ENCODE measurements around the gene CIB4. TPM values are rescaled to one million over a fixed set of nuclear protein-coding genes. Genes with fewer than 3 reads are reported as not detected.

The CIB4 gene
- total and polyA plus RNA-seq, 2 of the 13 experiments (the other 11 are each of a cell fraction or from before 2014, with no cell fraction given) = not detected

DNA sequence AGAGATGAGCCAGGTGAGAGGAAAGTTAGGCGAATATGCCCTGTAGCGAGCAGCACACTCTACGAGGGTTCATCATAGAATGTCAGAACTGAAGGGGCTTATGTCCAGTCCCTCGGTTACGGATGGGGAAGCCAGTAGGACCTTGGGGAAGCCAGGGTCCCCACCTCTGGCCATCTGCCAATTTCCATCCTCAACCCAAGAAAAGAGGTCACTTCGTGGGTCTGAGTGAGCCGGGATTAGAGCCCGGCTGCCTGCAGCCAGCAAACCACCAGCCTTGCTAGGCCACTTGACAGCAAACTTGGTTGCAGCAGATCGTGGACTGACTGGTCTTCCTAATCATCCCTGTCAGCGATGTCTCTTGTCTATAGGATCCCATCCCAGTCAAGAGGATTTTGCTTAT is 11.4 kb downstream of the CIB4 start:
- ATAC-seq = no peak
- intact Hi-C loops (cut with micrococcal nuclease; ENCODE audit: unreplicated experiment) = loop anchor here (10.0 kb wide), 1 partner anchor 95 kb away; no protein-coding TSS in a partner anchor
- H3K9me3 ChIP-seq (ENCODE audit: low read length) = no peaks in the 10 kb centered on the region
- no peak for TF ChIP-seq ZNF746 (CRISPR knock-in tag; IDR thresholded peaks at IDR 0.05)
- TF ChIP-seq ZNF44 (CRISPR knock-in tag; IDR thresholded peaks at IDR 0.05) = no peak
- no peak for TF ChIP-seq POGZ (CRISPR knock-in tag; IDR thresholded peaks at IDR 0.05)
- TF ChIP-seq CAMTA2 (CRISPR knock-in tag; IDR thresholded peaks at IDR 0.05; ENCODE audit: borderline replicate concordance) = no peak
- TF ChIP-seq NRL (CRISPR knock-in tag; IDR thresholded peaks at IDR 0.05; ENCODE audit: borderline replicate concordance) = no peak
- no peak for TF ChIP-seq ZNF615 (CRISPR knock-in tag; IDR thresholded peaks at IDR 0.05; ENCODE audit: borderline replicate concordance)
- no peak for TF ChIP-seq CEBPG (CRISPR knock-in tag; IDR thresholded peaks at IDR 0.05)
- TF ChIP-seq MZF1 (CRISPR knock-in tag; IDR thresholded peaks at IDR 0.05; ENCODE audit: borderline replicate concordance) = no peak
- TF ChIP-seq, protein P1, sequence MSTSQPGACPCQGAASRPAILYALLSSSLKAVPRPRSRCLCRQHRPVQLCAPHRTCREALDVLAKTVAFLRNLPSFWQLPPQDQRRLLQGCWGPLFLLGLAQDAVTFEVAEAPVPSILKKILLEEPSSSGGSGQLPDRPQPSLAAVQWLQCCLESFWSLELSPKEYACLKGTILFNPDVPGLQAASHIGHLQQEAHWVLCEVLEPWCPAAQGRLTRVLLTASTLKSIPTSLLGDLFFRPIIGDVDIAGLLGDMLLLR (CRISPR knock-in tag; IDR thresholded peaks at IDR 0.05) = no peak
- TF ChIP-seq ZNF550 (CRISPR knock-in tag; IDR thresholded peaks at IDR 0.05; ENCODE audit: borderline replicate concordance) = no peak
- TF ChIP-seq, protein P2, sequence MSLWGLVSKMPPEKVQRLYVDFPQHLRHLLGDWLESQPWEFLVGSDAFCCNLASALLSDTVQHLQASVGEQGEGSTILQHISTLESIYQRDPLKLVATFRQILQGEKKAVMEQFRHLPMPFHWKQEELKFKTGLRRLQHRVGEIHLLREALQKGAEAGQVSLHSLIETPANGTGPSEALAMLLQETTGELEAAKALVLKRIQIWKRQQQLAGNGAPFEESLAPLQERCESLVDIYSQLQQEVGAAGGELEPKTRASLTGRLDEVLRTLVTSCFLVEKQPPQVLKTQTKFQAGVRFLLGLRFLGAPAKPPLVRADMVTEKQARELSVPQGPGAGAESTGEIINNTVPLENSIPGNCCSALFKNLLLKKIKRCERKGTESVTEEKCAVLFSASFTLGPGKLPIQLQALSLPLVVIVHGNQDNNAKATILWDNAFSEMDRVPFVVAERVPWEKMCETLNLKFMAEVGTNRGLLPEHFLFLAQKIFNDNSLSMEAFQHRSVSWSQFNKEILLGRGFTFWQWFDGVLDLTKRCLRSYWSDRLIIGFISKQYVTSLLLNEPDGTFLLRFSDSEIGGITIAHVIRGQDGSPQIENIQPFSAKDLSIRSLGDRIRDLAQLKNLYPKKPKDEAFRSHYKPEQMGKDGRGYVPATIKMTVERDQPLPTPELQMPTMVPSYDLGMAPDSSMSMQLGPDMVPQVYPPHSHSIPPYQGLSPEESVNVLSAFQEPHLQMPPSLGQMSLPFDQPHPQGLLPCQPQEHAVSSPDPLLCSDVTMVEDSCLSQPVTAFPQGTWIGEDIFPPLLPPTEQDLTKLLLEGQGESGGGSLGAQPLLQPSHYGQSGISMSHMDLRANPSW (CRISPR knock-in tag; IDR thresholded peaks at IDR 0.05; ENCODE audit: borderline replicate concordance) = no peak
- no peak for TF ChIP-seq ZNF546 (CRISPR knock-in tag; conservative IDR thresholded peaks at IDR 0.05)
- no peak overlapping the region for H3K9ac ChIP-seq (ENCODE audit: insufficient read depth, low read depth, low read length)
- FAIRE-seq = no peak
- H4K20me1 ChIP-seq (ENCODE audit: insufficient read depth, low read length) = no peaks in the 10 kb centered on the region
- no peak overlapping the region for H3K27ac ChIP-seq (ENCODE audit: extremely low read length, insufficient read depth, low read length)
- DNase-seq (ENCODE audit: low spot score) = no peak
- POLR2A ChIA-PET = no interaction called here
- in situ Hi-C loops (cut with HindIII; ENCODE audit: extremely low pct_ligation_motif_present, low pct_unique_long_range_greater_than_20kb) = no loop called here
- H3K4me1 ChIP-seq (ENCODE audit: insufficient read depth, low read length) = peaks cover 13% of the 10 kb centered on the region
- no peaks in the 10 kb centered on the region for H3K36me3 ChIP-seq (replicated peaks in 1 of 2; ENCODE audit: control insufficient read depth in 1 of 2, insufficient read depth in 2 of 2, low read length in 2 of 2)
- H3K27me3 ChIP-seq (ENCODE audit: control insufficient read depth in 1 of 2, insufficient read depth in 2 of 2, low read length in 2 of 2) = peaks cover 2 to 46% of the 10 kb centered on the region in 2 experiments; a peak in 4 of 5 replicates
- H3K79me2 ChIP-seq (ENCODE audit: insufficient read depth, low read length) = no peaks in the 10 kb centered on the region
- H3K4me2 ChIP-seq (ENCODE audit: low read depth, low read length) = no peak overlapping the region
- 53% methylated on average over 10 of the region's 10 CpGs for WGBS (ENCODE audit: low lambda C conversion rate)
- no peak overlapping the region for H2AFZ ChIP-seq (ENCODE audit: low read length)
- H3K4me3 ChIP-seq (replicated peaks in 1 of 3; ENCODE audit: insufficient read depth in 1 of 3, low read depth in 2 of 3, low read length in 3 of 3) = no peak overlapping the region
- CTCF ChIA-PET (ENCODE audit: low intra/inter-chr PET ratio, low total read pairs) = no interaction called here
- BruUV-seq (replicated peaks) = no TSS peak

Data from HepG2 (cell line).